Mucosa of descending colon (tissue), 3 donors: ENCODE measurements around the gene PGK2. TPM values are rescaled to one million over a fixed set of nuclear protein-coding genes. Genes with fewer than 3 reads are reported as not detected.

Experiments
- ATAC-seq: fragments of 200-7000 bp; cut with Tn5 transposase; one replicate; pipeline ENCODE4 v1.9.1; 2020; ENCODE audit warnings: mild to moderate bottlenecking, moderate library complexity
- DNase-seq, 3 donors: peaks; one replicate each; pipeline ENCODE4 v3.0.0-alpha.2; 2020
- H3K36me3 ChIP-seq: fragments of 200-600 bp; one replicate; pipeline ENCODE4 v1.8.0; 2021; ENCODE audit warnings: low read depth, mild to moderate bottlenecking
- H3K4me1 ChIP-seq: fragments of 200-600 bp; one replicate; pipeline ENCODE4 v1.8.0; 2021; ENCODE audit warnings: low read depth, mild to moderate bottlenecking
- H3K4me3 ChIP-seq: fragments of 200-600 bp; one replicate; pipeline ENCODE4 v1.8.0; 2021; ENCODE audit warnings: mild to moderate bottlenecking
- H3K9me3 ChIP-seq: fragments of 200-600 bp; one replicate; pipeline ENCODE4 v1.8.0; 2021; ENCODE audit warnings: mild to moderate bottlenecking
- CTCF ChIP-seq: fragments of 200-600 bp; IDR thresholded peaks from one replicate; pipeline ENCODE4 v1.8.0; 2022; ENCODE audit warnings: antibody characterized with exemption, mild to moderate bottlenecking
- intact Hi-C, 2 donors: fragments of 100-400 bp; cut with DNase I in 1 of 2; cut with micrococcal nuclease in 1 of 2; formaldehyde crosslinking; loops; one replicate each; pipeline versions ENCODE4 v1.11.0 to v1.11.1; 2022; cut with DNase I, micrococcal nuclease
- long read RNA-seq, 2 donors: library from polyadenylated mRNA; unstranded; transcript quantifications; one replicate each; pipeline ENCODE4 v2.0.0, GENCODE V29; 2019 to 2021
- total RNA-seq, 3 donors: library from RNA; stranded (reverse); fragmentation: NEBNext Ultra II Directional in 2 of 3; extraction: Animal tissue kit (Norgen Biotek cat#: 25700) in 2 of 3; gene quantifications; one replicate each; pipeline versions ENCODE4 v1.2.1 to v1.2.4, GENCODE V29; 2021 to 2023
- donor health status: DM: no; HTN: no; CAD: no; lungs with moderate emphysema.
- donor health status: DM: no; HTN: no; CAD: no.
- donor health status: DM: no; HTN: yes; CAD: no.

PGK2 gene
- not detected for total RNA-seq
- long read RNA-seq, donor 1: 0 reads
- long read RNA-seq, donor 2: 0 reads

- ATAC-seq (no peak), DNase-seq (no peak)
- H3K4me1 ChIP-seq: no peaks in the 10 kb centered on the region
- TF ChIP-seq CTCF: no peak
- no peak within 1 kb of the TSS for H3K4me3 ChIP-seq
- intact Hi-C loops: no loop called here
- no peaks in the 10 kb centered on the region for H3K9me3 ChIP-seq
- H3K36me3 ChIP-seq: no peaks in the 10 kb centered on the region
Observed at GRCh38 chr6:49787176-49787575, at the start of gene PGK2. TSS of gene PGK2 (minus strand) at chr6:49787285. CDS start at chr6:49787187, 98 bp downstream.

GRCh38 chr6:49835140-49835539, 48.1 kb upstream of the PGK2 start:
- Histone ChIP-seq H3K36me3 (no peaks in the 10 kb centered on the region), H3K9me3 (no peaks in the 10 kb centered on the region), H3K4me1 (no peaks in the 10 kb centered on the region), H3K4me3 (no peak overlapping the region)
- ATAC-seq (no peak), DNase-seq (no peak)
- TF ChIP-seq CTCF: no peak
- intact Hi-C loops: no loop called here

- TF ChIP-seq CTCF: no peak
- Histone ChIP-seq H3K4me1 (no peaks in the 10 kb centered on the region), H3K4me3 (no peak overlapping the region), H3K9me3 (no peaks in the 10 kb centered on the region), H3K36me3 (no peaks in the 10 kb centered on the region)
- intact Hi-C loops: no loop called here
- no peak for ATAC-seq
- DNase-seq: no peak
Observed at GRCh38 chr6:49833386-49833785, 46.3 kb upstream of the PGK2 start.

- Histone ChIP-seq H3K9me3 (no peaks in the 10 kb centered on the region), H3K4me1 (no peaks in the 10 kb centered on the region), H3K36me3 (no peaks in the 10 kb centered on the region), H3K4me3 (no peak overlapping the region)
- no peak for ATAC-seq
- intact Hi-C loops: no loop called here
- TF ChIP-seq CTCF: no peak
- DNase-seq: no peak
Observed at GRCh38 chr6:49826743-49827406, 39.8 kb upstream of the PGK2 start.

GRCh38 chr6:49815166-49815565, 28.1 kb upstream of the PGK2 start:
- Histone ChIP-seq H3K4me1 (no peaks in the 10 kb centered on the region), H3K9me3 (no peaks in the 10 kb centered on the region), H3K4me3 (no peak overlapping the region), H3K36me3 (no peaks in the 10 kb centered on the region)
- DNase-seq: no peak
- no peak for ATAC-seq
- intact Hi-C loops: no loop called here
- no peak for TF ChIP-seq CTCF

- H3K36me3 ChIP-seq: no peaks in the 10 kb centered on the region
- TF ChIP-seq CTCF: no peak
- intact Hi-C loops: no loop called here
- H3K9me3 ChIP-seq: no peaks in the 10 kb centered on the region
- H3K4me3 ChIP-seq: no peak overlapping the region
- H3K4me1 ChIP-seq: no peaks in the 10 kb centered on the region
- no peak for ATAC-seq
- no peak for DNase-seq
Observed at GRCh38 chr6:49813248-49813647, 26.2 kb upstream of the PGK2 start.
